ENCODE results near the gene ARHGAP1.

The ARHGAP1 gene

DNA sequence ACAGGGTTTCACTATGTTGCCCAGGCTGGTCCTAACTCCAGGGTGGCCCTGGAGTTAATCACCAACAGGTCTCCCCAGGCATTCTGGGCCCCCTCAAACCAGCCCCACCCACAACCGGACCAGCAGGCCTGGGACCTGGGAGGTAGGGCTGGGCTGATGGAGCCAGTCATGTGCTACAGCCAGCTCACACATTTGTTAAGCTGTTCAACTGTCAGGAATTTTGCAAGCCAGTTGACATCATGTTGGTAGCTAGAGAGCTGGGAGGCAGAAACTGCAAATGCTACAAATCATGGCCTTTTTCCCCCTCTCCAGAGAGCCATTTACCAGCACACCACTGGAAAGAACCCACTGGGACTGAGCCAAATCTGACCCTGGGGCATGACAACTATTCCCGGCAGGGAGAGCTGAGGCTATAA lies 6.8 kb downstream of the ARHGAP1 start:
- Histone ChIP-seq H3K4me1 (ENCODE audit: insufficient read depth, insufficient read length) (peaks cover 11% of the 10 kb centered on the region), H3K27me3 (ENCODE audit: insufficient read depth, insufficient read length) (no peaks in the 10 kb centered on the region), H3K9ac (ENCODE audit: insufficient read length, low read depth) (no peak overlapping the region), H3K9me3 (ENCODE audit: insufficient read depth, low read length) (no peaks in the 10 kb centered on the region), H3K36me3 (ENCODE audit: insufficient read depth, insufficient read length, low read length) (peaks cover 59% of the 10 kb centered on the region), H3K4me3 (ENCODE audit: insufficient read length, low read depth) (no peak overlapping the region)
- no peak for DNase-seq (ENCODE audit: low read depth, low spot score)
- TF ChIP-seq ZNF274 (IDR thresholded peaks at IDR 0.05; ENCODE audit: low read depth, low read length) (no peak), SUZ12 (IDR thresholded peaks at IDR 0.05; ENCODE audit: extremely low read depth, insufficient read depth, insufficient read length) (no peak), YY1 (IDR thresholded peaks at IDR 0.05; ENCODE audit: insufficient read depth, insufficient read length) (no peak)

DNA sequence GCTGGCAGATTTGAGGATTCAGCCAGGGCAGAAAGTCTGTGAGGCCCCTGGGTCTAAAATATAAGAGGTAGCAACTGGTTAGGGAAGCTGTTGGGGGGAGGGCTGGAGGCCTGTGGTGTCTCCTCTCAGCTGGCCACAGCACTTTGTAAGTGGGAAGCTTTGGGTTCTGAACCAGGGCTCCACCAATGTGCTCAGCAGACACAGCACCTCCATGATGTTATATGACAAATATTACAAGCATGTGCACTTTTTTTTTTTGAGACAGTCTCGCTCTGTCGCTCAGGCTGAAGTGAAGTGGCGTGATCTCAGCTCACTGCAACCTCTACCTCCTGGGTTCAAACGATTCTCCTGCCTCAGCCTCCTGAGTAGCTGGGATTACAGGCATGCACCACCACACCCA lies 8.0 kb downstream of the ARHGAP1 start:
- no peaks in the 10 kb centered on the region for H3K27me3 ChIP-seq (ENCODE audit: insufficient read depth, insufficient read length)
- peaks cover 70% of the 10 kb centered on the region for H3K36me3 ChIP-seq (ENCODE audit: insufficient read depth, insufficient read length, low read length)
- H3K9ac ChIP-seq (ENCODE audit: insufficient read length, low read depth): no peak overlapping the region
- H3K9me3 ChIP-seq (ENCODE audit: insufficient read depth, low read length): no peaks in the 10 kb centered on the region
- TF ChIP-seq ZNF274 (IDR thresholded peaks at IDR 0.05; ENCODE audit: low read depth, low read length) (no peak), YY1 (IDR thresholded peaks at IDR 0.05; ENCODE audit: insufficient read depth, insufficient read length) (no peak)
- H3K4me3 ChIP-seq (ENCODE audit: insufficient read length, low read depth): no peak overlapping the region
- no peak for DNase-seq (ENCODE audit: low read depth, low spot score)
- peaks cover 8% of the 10 kb centered on the region for H3K4me1 ChIP-seq (ENCODE audit: insufficient read depth, insufficient read length)

DNA sequence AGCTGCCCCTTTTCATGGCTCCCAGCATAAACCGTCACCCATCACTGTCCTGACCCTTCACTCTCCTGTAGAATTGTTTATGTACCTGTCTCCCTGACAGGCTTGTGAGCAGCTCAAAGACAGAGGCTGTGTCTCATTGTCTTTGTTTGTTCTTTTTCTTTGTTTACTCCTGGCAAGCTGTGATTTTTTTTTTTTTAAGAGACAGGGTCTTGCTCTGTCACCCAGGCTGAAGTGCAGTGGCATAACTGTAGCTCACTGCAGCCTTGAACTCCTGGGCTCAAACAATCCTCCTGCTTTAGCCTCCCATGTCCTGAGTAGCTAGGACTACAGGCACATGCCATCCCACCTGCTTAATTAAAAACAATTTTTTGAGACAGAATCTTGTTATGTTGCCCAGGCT lies 9.7 kb downstream of the ARHGAP1 start:
- Histone ChIP-seq H3K4me3 (ENCODE audit: insufficient read length, low read depth) (no peak overlapping the region), H3K9ac (ENCODE audit: insufficient read length, low read depth) (no peak overlapping the region), H3K4me1 (ENCODE audit: insufficient read depth, insufficient read length) (peaks cover 6% of the 10 kb centered on the region), H3K27me3 (ENCODE audit: insufficient read depth, insufficient read length) (no peaks in the 10 kb centered on the region), H3K36me3 (ENCODE audit: insufficient read depth, insufficient read length, low read length) (peaks cover 78% of the 10 kb centered on the region), H3K9me3 (ENCODE audit: insufficient read depth, low read length) (no peaks in the 10 kb centered on the region)
- DNase-seq (ENCODE audit: low read depth, low spot score): no peak
- TF ChIP-seq SUZ12 (IDR thresholded peaks at IDR 0.05; ENCODE audit: extremely low read depth, insufficient read depth, insufficient read length): no peak
- TF ChIP-seq ZNF274 (IDR thresholded peaks at IDR 0.05; ENCODE audit: low read depth, low read length): no peak
- no peak for TF ChIP-seq YY1 (IDR thresholded peaks at IDR 0.05; ENCODE audit: insufficient read depth, insufficient read length)

GRCh38 chr11:46686886-46687795 lies 13.3 kb downstream of the ARHGAP1 start:
- Histone ChIP-seq H3K9ac (ENCODE audit: insufficient read length, low read depth) (no peak overlapping the region), H3K36me3 (ENCODE audit: insufficient read depth, insufficient read length, low read length) (peaks cover 58% of the 10 kb centered on the region)
- TF ChIP-seq SUZ12 (IDR thresholded peaks at IDR 0.05; ENCODE audit: extremely low read depth, insufficient read depth, insufficient read length): no peak
- no peak for TF ChIP-seq ZNF274 (IDR thresholded peaks at IDR 0.05; ENCODE audit: low read depth, low read length)
- no peak for TF ChIP-seq YY1 (IDR thresholded peaks at IDR 0.05; ENCODE audit: insufficient read depth, insufficient read length)

GRCh38 chr11:46684367-46684766 lies 16.1 kb downstream of the ARHGAP1 start:
- Histone ChIP-seq H3K4me1 (ENCODE audit: insufficient read depth, insufficient read length) (peaks cover 3% of the 10 kb centered on the region), H3K9me3 (ENCODE audit: insufficient read depth, low read length) (no peaks in the 10 kb centered on the region), H3K4me3 (ENCODE audit: insufficient read length, low read depth) (no peak overlapping the region), H3K36me3 (ENCODE audit: insufficient read depth, insufficient read length, low read length) (peaks cover 67% of the 10 kb centered on the region), H3K9ac (ENCODE audit: insufficient read length, low read depth) (no peak overlapping the region), H3K27me3 (ENCODE audit: insufficient read depth, insufficient read length) (no peaks in the 10 kb centered on the region)
- DNase-seq (ENCODE audit: low read depth, low spot score): no peak
- TF ChIP-seq SUZ12 (IDR thresholded peaks at IDR 0.05; ENCODE audit: extremely low read depth, insufficient read depth, insufficient read length) (no peak), ZNF274 (IDR thresholded peaks at IDR 0.05; ENCODE audit: low read depth, low read length) (no peak), YY1 (IDR thresholded peaks at IDR 0.05; ENCODE audit: insufficient read depth, insufficient read length) (no peak)

More at GRCh38 chr11:46686886-46687795, 13.3 kb downstream of the ARHGAP1 start:
- Histone ChIP-seq H3K27me3 (ENCODE audit: insufficient read depth, insufficient read length) (no peaks in the 10 kb centered on the region), H3K4me3 (ENCODE audit: insufficient read length, low read depth) (no peak overlapping the region), H3K4me1 (ENCODE audit: insufficient read depth, insufficient read length) (peaks cover 3% of the 10 kb centered on the region), H3K9me3 (ENCODE audit: insufficient read depth, low read length) (no peaks in the 10 kb centered on the region)
- DNase-seq (ENCODE audit: low read depth, low spot score): no peak

DNA sequence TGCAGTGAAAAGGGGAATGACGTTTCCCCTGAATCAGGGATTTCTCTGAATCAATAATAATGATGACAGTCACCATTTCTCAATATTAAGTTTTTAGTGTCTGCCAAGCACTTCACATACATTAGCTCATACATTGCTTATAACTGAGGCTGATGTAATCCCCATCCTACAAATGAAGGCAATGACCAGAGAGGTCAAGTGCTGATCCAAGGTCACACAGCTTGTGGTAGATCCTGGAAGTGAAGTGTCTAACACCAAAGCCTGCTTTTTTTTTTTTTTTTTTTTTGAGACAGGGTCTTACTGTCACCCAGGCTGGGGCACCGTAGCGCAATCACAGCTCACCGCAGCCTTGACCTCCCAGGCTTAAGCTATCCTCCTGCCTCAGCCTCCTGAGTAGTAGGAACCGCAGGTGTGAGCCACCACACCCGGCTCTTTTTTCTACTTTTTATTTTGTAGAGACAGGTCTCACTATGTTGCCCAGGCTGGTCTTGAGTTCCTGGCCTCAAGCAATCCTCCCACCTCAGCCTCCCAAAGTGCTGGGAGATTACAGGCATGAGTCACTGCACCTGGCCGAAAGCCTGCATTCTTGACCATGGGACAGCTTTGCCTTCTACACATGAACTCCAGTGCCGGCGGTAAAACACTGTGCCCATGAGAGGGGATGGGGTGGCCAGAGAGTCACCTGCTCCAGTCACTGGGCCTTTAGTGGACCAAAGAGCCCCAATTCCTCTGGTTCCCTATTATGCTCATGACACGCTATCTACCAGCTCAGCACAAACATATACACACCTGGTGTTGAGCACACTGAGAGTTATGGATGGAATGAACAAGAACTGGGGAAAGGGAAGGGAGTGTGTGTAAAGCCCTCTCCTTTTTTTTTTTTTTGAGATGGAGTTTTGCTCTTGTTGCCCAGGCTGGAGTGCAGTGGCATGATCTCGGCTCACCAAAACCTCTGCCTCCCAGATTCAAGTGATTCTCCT lies 17.4 kb downstream of the ARHGAP1 start:
- no peak for TF ChIP-seq YY1 (IDR thresholded peaks at IDR 0.05; ENCODE audit: insufficient read depth, insufficient read length)
- no peak for TF ChIP-seq SUZ12 (IDR thresholded peaks at IDR 0.05; ENCODE audit: extremely low read depth, insufficient read depth, insufficient read length)
- TF ChIP-seq ZNF274 (IDR thresholded peaks at IDR 0.05; ENCODE audit: low read depth, low read length): no peak
- H3K27me3 ChIP-seq (ENCODE audit: insufficient read depth, insufficient read length): no peaks in the 10 kb centered on the region
- no peak overlapping the region for H3K4me3 ChIP-seq (ENCODE audit: insufficient read length, low read depth)
- no peaks in the 10 kb centered on the region for H3K9me3 ChIP-seq (ENCODE audit: insufficient read depth, low read length)
- no peak overlapping the region for H3K9ac ChIP-seq (ENCODE audit: insufficient read length, low read depth)
- DNase-seq (ENCODE audit: low read depth, low spot score): no peak
- peaks cover 71% of the 10 kb centered on the region for H3K36me3 ChIP-seq (ENCODE audit: insufficient read depth, insufficient read length, low read length)
- H3K4me1 ChIP-seq (ENCODE audit: insufficient read depth, insufficient read length): peaks cover 10% of the 10 kb centered on the region
